Measurements from ENCODE around the gene BFSP2.
A peak's percentile ranks its signal among the peaks of the same experiment; 100 is the strongest.
"Not testable (repeated sequence)": the region's sequence is repeated elsewhere in the genome, so short reads cannot be mapped to it uniquely, and the experiment has no call there.

The BFSP2 gene

DNA sequence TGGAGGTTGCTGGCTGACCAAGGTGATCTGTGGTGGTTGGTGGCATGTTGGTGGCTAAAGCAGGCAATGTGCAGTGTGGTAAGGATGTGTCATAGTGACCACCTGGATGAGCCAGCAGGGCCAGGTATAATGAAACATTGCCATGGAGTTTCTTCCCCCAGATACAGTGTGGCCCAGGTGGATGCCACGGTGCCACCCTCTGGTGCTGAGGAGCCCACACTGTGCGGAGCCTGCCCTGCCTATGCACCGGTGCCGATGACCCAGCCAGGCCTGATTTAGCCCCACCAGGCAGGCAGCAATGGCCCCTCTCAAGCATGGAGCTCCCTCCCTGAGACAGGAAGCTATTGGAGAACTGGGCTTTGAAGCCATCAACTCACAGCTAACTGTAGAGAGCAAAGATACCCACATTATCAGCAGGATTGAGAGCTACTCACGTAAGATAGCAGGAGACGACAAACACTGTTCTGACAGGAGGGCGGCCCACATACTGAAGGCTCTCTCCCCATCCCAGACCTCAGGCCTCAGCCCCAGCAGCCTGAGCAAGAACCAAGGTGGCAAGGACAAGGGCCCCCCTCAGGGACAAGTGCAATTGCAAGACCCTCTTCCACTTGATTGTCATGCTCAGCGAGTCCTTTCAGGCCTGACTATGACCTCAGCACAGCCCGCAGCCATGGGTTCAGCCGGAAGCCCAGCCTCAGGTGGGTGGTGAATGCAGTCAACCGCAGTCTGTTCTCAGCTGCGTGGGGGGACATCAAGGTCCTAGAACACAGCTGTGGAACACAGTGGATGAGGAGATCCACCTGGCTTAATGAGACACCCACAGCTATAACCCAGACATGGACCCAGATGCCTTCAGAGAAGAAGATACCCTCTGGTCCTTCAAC, 90.9 kb downstream of the BFSP2 start:
- ATAC-seq (replicated peaks): peak; percentile 81
- peak in 2 of 3 experiments; percentile 10 to 21 for DNase-seq
- Mint-ChIP-seq H3K4me3 (peak overlapping the region; percentile 51 to 57), H3K27me3 (no peaks in the 10 kb centered on the region), H3K27ac (peak overlapping the region; percentile 49 to 86), H3K36me3 (ENCODE audit: insufficient read depth) (peaks cover 5% of the 10 kb centered on the region), H3K4me1 (ENCODE audit: low read depth in 2 of 2) (peaks cover 12 to 22% of the 10 kb centered on the region in 2 donors), H3K9me3 (no peaks in the 10 kb centered on the region)

DNA sequence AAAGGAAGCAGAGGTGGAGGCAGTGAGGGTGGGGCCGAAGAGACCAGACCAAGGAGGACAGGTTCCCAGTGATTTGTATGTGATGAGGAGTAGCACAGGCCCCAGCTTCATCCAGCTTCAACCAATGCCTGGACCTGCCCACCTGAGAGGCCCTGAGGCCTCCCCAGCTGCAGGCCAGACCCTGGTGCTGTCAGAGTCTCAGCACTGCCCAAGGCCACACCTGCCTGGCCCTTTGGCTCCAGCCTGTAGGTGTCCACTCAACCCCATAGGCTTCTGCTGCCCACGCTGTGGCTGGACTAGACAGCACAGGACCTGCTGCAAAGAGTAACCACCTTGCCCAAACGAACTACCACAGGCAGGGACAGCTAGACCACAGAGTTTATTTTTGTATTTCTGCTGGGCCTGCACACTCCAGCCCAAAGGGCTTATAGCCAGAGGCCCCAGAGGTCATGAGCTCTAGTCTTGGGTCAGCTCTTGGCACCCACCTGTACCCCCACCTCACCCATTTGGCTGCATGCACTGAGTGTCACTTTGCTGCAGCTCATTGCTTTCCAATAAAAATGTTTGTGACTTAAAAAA, 91.7 kb downstream of the BFSP2 start:
- H3K4me1 Mint-ChIP-seq (ENCODE audit: low read depth in 2 of 2): peaks cover 12 to 22% of the 10 kb centered on the region in 2 donors

DNA sequence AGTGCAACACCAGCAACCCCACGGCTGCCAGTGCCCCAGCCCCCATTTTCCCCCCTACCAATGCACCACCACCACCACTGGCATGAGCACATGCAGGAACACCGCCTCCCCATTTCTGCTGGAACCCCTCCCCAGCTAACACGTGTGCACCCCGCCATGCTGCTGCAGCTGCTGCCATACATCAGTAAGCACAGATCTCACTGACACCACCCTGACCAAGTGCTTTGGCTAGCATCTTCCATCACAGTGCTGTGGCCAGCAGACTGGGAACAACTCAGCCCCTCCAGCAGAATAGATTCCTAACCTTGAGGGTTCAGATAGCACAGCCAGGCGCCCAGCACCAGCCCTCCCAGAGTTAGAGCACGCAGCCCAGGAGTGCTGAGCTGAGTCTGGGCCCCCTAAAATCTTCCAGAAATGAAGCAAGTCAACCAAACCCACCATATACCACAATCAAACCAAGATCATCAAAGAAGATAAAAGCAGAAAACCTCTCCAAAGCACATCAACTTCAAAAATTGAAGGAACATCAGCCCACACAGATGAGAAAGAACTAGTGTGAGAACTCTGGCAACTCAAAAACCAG, 92.4 kb downstream of the BFSP2 start:
- H3K27me3 Mint-ChIP-seq: no peaks in the 10 kb centered on the region
- H3K4me1 Mint-ChIP-seq (ENCODE audit: low read depth in 2 of 2): peaks cover 12 to 22% of the 10 kb centered on the region in 2 donors
- no peaks in the 10 kb centered on the region for H3K9me3 Mint-ChIP-seq
- H3K27ac Mint-ChIP-seq: peak overlapping the region in 1 of 2 donors; percentile 18
- ATAC-seq (replicated peaks) (no peak), DNase-seq (no peak)
- H3K36me3 Mint-ChIP-seq (ENCODE audit: insufficient read depth): peaks cover 5% of the 10 kb centered on the region
- peak overlapping the region; percentile 13 to 22 for H3K4me3 Mint-ChIP-seq

More for the DNA sequence above, 91.7 kb downstream of the BFSP2 start:
- peak overlapping the region; percentile 51 to 57 for H3K4me3 Mint-ChIP-seq
- no peaks in the 10 kb centered on the region for H3K27me3 Mint-ChIP-seq
- DNase-seq (no peak), ATAC-seq (replicated peaks) (no peak)
- H3K9me3 Mint-ChIP-seq: no peaks in the 10 kb centered on the region
- H3K27ac Mint-ChIP-seq: peak overlapping the region; percentile 49 to 86
- peaks cover 5% of the 10 kb centered on the region for H3K36me3 Mint-ChIP-seq (ENCODE audit: insufficient read depth)

DNA sequence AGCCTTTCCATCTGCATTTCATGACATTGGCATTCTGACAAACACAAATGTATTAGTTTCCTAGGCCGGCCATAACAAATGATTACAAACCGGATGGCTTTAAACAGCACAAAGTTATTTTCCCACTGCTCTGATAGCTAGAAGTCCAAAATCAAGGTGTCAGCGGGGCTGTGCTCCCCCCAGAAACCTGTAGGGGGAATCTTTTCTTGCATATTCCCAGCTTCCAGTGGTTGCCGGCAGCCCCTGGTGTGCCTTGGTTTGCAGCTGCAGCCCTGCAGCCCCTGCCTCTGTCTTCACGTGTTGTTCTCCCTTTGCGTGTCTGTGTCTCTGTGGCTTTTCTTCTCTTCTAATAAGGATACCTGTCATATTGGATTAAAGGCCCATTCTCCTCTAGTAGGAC, 94.6 kb downstream of the BFSP2 start:
- ATAC-seq (replicated peaks) (no peak), DNase-seq (no peak)
- Mint-ChIP-seq H3K9me3 (no peaks in the 10 kb centered on the region), H3K27ac (no peak overlapping the region), H3K4me1 (ENCODE audit: low read depth in 2 of 2) (peaks cover 12 to 22% of the 10 kb centered on the region in 2 donors), H3K4me3 (no peak overlapping the region), H3K36me3 (ENCODE audit: insufficient read depth) (peaks cover 5% of the 10 kb centered on the region), H3K27me3 (no peaks in the 10 kb centered on the region)

DNA sequence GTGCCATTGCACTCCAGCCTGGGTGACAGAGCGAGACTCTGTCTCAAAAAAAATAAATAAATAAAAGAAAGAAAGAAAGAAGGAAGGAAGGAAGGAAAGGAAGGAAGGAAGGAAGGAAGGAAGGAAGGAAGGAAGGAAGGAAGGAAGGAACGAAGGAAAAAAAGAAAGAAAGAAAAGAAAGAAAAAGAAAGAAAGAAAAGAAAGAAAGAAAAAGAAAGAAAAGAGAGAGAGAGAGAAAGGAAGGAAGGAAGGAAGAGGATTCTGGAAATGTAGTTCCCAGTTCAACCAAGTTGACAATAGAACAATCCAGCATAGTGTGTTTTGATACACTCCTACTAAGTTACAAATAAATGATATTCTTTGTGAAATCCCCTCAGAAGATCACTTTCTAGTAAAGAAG, 102.7 kb downstream of the BFSP2 start:
- H3K27ac Mint-ChIP-seq; DNase-seq; H3K4me3 Mint-ChIP-seq; H3K9me3 Mint-ChIP-seq; H3K27me3 Mint-ChIP-seq; H3K36me3 Mint-ChIP-seq (ENCODE audit: insufficient read depth); ATAC-seq (replicated peaks): not testable (repeated sequence)
- H3K4me1 Mint-ChIP-seq (ENCODE audit: low read depth in 2 of 2): peaks cover 10 to 14% of the 10 kb centered on the region in 2 donors

DNA sequence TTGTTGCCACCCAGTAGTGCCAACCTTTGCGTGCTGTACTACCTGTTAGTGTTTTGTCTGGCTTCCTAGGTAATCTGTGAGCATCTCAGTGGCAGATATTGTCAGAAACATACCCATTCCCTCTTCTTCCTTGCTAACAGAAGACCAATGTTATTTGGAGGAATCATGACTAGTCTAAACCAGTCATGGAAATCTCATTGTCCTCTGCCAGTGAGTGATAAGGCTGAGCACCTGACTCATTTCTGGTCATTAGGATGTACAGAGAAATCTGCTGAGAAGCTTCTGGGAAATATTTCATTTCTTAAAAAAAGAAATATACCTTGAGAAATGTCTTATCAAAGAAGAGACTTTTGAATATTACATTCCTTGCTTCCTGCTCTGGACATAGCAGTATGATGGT, 103.6 kb downstream of the BFSP2 start:
- no peak for ATAC-seq (replicated peaks)
- H3K9me3 Mint-ChIP-seq: no peaks in the 10 kb centered on the region
- no peaks in the 10 kb centered on the region for H3K36me3 Mint-ChIP-seq (ENCODE audit: insufficient read depth)
- no peak for DNase-seq
- peaks cover 0 to 6% of the 10 kb centered on the region in 2 donors for H3K27me3 Mint-ChIP-seq
- peaks cover 10 to 14% of the 10 kb centered on the region in 2 donors for H3K4me1 Mint-ChIP-seq (ENCODE audit: low read depth in 2 of 2)
- H3K4me3 Mint-ChIP-seq: no peak overlapping the region
- no peak overlapping the region for H3K27ac Mint-ChIP-seq

DNA sequence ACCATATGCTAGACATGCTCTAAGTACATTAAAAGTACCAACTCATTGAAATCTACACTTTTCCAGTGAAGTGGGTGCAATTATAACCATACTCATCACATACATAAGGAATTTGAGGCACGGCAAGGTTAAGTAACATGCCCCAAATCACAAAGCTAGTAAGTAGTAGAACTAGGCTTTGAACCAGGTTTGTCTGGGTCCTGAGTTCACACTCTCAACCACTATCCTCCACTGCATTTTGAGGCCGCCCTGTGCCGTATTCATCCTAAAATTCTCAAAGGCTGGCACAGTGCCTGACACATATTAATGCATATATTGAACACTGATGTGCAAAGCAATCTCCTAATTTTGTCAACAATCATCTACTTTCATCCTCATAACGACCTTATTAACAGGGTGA, 104.9 kb downstream of the BFSP2 start:
- Mint-ChIP-seq H3K27me3 (peaks cover 0 to 6% of the 10 kb centered on the region in 2 donors), H3K9me3 (no peaks in the 10 kb centered on the region), H3K4me3 (no peak overlapping the region), H3K36me3 (ENCODE audit: insufficient read depth) (no peaks in the 10 kb centered on the region), H3K27ac (no peak overlapping the region), H3K4me1 (ENCODE audit: low read depth in 2 of 2) (peaks cover 10 to 14% of the 10 kb centered on the region in 2 donors)
- DNase-seq (no peak), ATAC-seq (replicated peaks) (no peak)

DNA sequence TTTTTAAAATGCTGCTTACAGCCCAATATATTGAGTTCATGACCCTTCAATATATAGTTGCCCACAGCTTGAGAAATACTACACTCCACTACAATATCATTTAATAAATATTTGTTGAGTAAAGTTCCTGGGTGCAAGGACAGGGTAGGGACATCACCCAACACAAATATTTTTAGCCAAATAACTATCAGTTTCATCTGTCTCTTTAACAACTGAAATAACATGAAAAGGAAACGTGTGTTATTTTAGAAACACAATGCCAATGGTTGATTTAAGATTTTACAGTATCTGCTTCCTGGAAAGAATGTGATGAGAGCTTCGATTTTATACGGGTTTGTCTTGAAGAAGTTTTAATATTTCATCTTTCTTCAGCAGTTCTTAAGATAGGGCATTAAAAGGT, 106.0 kb downstream of the BFSP2 start:
- ATAC-seq (replicated peaks) (no peak), DNase-seq (no peak)
- Mint-ChIP-seq H3K27ac (peak overlapping the region; percentile 73 to 89), H3K27me3 (peaks cover 0 to 5% of the 10 kb centered on the region in 2 donors), H3K9me3 (no peaks in the 10 kb centered on the region), H3K4me1 (ENCODE audit: low read depth in 2 of 2) (peaks cover 10 to 14% of the 10 kb centered on the region in 2 donors), H3K4me3 (peak overlapping the region; percentile 50 to 62), H3K36me3 (ENCODE audit: insufficient read depth) (no peaks in the 10 kb centered on the region)

DNA sequence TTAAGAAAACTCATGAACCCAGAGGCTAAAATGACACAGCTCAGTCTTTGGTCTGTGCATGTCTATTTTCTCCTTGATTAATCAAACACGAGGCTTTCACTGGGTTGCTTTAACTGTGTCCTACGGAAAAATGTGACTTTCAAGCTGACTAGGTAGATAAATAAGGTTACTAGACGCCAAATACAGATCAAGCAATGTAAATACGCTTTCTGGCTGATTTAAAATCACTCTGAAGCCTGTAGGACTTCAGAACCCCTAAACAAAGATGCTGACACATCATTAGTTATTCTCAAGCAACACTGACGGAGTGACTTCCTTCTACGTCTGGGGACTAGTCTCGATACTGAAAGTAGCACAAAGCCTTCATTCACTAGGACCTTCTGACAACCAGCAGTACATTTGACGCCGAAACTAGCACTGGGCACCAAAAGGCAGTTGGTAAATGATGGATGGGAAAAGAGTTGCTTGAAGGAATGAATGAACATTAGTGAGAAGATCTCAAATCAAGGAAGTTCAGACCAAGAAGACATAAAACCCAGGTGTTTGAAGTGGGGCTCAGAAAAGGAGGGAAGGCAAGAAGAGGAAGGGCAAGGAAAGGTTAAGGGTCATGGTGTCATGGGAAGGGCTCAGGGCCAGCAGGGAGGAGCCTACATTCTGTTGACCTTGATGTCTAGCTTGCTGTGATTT, 106.5 kb downstream of the BFSP2 start:
- Mint-ChIP-seq H3K27ac (peak overlapping the region; percentile 73 to 89), H3K4me3 (peak overlapping the region; percentile 50 to 62), H3K9me3 (no peaks in the 10 kb centered on the region), H3K36me3 (ENCODE audit: insufficient read depth) (no peaks in the 10 kb centered on the region), H3K4me1 (ENCODE audit: low read depth in 2 of 2) (peaks cover 10 to 14% of the 10 kb centered on the region in 2 donors), H3K27me3 (no peaks in the 10 kb centered on the region)
- DNase-seq (peak; percentile 4 to 27 (median 7)), ATAC-seq (replicated peaks) (peak; percentile 89)

DNA sequence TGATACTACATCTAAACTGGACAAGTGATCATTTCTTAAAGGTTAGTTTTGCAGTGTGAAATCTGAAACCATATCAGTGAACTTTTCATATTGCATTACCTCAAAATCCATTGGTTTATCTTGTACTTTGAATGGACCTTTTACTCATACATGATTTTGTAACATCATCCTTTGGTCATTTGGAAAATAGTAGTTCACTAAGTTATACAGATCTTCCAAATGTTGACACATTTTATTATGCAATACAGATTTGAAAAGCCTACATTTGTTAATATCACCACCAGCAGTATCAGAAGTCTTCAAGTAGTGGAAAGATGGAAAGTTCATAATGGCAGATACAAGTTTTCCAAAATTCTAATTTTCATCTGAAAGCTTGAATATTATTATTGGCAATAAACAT, 109.6 kb downstream of the BFSP2 start:
- H3K27ac Mint-ChIP-seq: no peak overlapping the region
- H3K4me1 Mint-ChIP-seq (ENCODE audit: low read depth in 2 of 2): peaks cover 10 to 11% of the 10 kb centered on the region in 2 donors
- ATAC-seq (replicated peaks): no peak
- no peak for DNase-seq
- no peak overlapping the region for H3K4me3 Mint-ChIP-seq
- H3K9me3 Mint-ChIP-seq: no peaks in the 10 kb centered on the region
- no peaks in the 10 kb centered on the region for H3K27me3 Mint-ChIP-seq
- no peaks in the 10 kb centered on the region for H3K36me3 Mint-ChIP-seq (ENCODE audit: insufficient read depth)

DNA sequence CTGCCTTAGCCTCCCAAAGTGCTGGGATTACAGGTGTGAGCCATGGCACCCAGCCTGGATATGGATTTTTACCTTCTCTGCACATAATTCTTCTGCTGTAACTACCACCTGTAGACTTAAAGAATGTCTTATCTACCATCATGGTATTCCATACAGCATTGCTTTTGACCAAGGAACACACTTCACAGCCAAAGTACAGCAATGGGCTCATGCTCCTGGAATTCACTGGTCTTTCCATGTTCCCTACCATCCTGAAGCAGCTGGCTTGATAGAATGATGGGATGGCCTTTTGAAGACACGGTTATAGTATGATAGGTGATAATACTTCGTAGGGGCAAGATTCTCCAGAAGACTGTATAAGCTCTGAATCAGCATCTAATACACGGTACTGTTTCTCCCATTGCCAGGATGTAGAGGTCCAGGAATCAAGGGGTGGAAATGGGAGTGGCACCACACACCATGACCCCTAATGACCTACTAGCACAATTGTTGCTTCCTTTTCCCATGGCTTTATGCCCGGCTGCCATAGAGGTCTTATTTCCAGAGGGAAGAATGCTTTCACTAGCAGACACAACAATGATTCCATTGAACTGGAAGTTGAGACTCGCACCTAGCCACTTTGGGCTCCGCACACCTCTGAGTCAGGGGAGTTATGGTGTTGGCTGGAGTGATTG, 112.7 kb downstream of the BFSP2 start:
- DNase-seq (no peak), ATAC-seq (replicated peaks) (no peak)
- H3K4me1 Mint-ChIP-seq (ENCODE audit: low read depth in 2 of 2): no peaks in the 10 kb centered on the region
- H3K4me3 Mint-ChIP-seq: no peak overlapping the region
- no peaks in the 10 kb centered on the region for H3K9me3 Mint-ChIP-seq
- no peak overlapping the region for H3K27ac Mint-ChIP-seq
- H3K27me3 Mint-ChIP-seq: no peaks in the 10 kb centered on the region
- no peaks in the 10 kb centered on the region for H3K36me3 Mint-ChIP-seq (ENCODE audit: insufficient read depth)

DNA sequence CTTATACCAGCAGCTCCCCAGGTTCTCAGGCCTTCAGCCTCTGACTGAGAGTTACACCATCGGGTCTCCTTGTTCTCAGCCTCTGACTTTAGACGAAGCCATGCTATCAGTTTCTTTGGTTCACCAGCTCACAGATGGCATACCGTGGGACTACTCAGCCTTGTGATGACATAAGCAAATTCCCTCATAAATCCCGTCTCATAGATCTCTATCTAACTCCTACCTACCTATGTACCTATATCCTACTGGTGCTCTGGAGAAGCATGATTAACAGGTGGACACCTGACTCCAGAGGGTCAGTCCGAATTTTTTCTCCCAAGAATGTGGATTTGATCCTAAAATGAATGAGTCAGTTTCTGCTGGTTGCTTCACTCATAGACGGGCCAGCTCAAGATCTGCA, 114.6 kb downstream of the BFSP2 start:
- Mint-ChIP-seq H3K27ac (no peak overlapping the region), H3K36me3 (ENCODE audit: insufficient read depth) (no peaks in the 10 kb centered on the region), H3K4me1 (ENCODE audit: low read depth in 2 of 2) (no peaks in the 10 kb centered on the region), H3K27me3 (no peaks in the 10 kb centered on the region), H3K4me3 (no peak overlapping the region), H3K9me3 (no peaks in the 10 kb centered on the region)
- ATAC-seq (replicated peaks) (no peak), DNase-seq (no peak)

DNA sequence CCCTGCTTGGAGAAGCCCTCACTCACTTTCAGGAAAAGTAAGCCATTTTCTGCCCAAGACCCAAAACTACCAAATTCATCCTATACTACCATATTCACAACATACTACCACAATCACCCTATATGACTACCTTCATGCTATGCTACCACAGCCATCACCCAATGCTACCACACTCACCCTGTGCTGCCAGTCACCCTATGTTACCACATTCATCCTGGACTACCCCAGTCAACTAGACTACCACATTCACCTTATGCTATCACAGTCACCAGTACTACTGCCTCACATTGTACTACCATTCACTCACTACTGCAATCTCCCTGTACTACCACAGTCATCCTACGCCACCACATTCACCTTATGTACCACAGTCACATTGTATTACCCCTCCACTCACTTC, 115.3 kb downstream of the BFSP2 start:
- H3K27ac Mint-ChIP-seq: no peak overlapping the region
- H3K9me3 Mint-ChIP-seq: no peaks in the 10 kb centered on the region
- ATAC-seq (replicated peaks) (no peak), DNase-seq (no peak)
- H3K4me1 Mint-ChIP-seq (ENCODE audit: low read depth in 2 of 2): no peaks in the 10 kb centered on the region
- no peaks in the 10 kb centered on the region for H3K27me3 Mint-ChIP-seq
- H3K4me3 Mint-ChIP-seq: no peak overlapping the region
- H3K36me3 Mint-ChIP-seq (ENCODE audit: insufficient read depth): no peaks in the 10 kb centered on the region

All from effector memory CD8-positive, alpha-beta T cell (primary cell).